Keratinocyte (primary cell): ENCODE measurements around the gene MRPL27.

Experiments
- CTCF ChIP-seq, 3 experiments: IDR thresholded peaks in 1 of 3; conservative IDR thresholded peaks in 1 of 3; optimal IDR thresholded peaks in 1 of 3; 2 replicates in 2 of 3; 3 replicates in 1 of 3; pipeline versions ENCODE3 to v1.5.1; 2011; ENCODE audit warnings: low read length in 3 of 3, mild to moderate bottlenecking in 3 of 3, moderate library complexity in 2 of 3, control low read depth in 1 of 3, inconsistent platforms in 1 of 3; ENCODE audit not compliant: insufficient read depth in 2 of 3; ENCODE audit errors: extremely low read depth in 1 of 3
- EZH2 ChIP-seq: IDR thresholded peaks from one replicate; pipeline ENCODE4 v1.6.1; 2012; ENCODE audit warnings: inconsistent platforms, mild to moderate bottlenecking, low read length, moderate library complexity

- no peak for TF ChIP-seq CTCF (optimal IDR thresholded peaks at IDR 0.05 in 1 of 3, IDR thresholded peaks at IDR 0.05 in 1 of 3, conservative IDR thresholded peaks at IDR 0.05 in 1 of 3; ENCODE audit: extremely low read depth in 1 of 3, insufficient read depth in 2 of 3, low read length in 3 of 3)
- no peak for TF ChIP-seq EZH2
Observed at GRCh38 chr17:50319306-50320004, 53.5 kb downstream of the MRPL27 start.
